ENCODE results near the gene ARHGAP22. TPM values are rescaled to one million over a fixed set of nuclear protein-coding genes. Genes with fewer than 3 reads are reported as not detected.

The ARHGAP22 gene
- total RNA-seq, 1 experiment from 2014 or later: 0.24 TPM

DNA sequence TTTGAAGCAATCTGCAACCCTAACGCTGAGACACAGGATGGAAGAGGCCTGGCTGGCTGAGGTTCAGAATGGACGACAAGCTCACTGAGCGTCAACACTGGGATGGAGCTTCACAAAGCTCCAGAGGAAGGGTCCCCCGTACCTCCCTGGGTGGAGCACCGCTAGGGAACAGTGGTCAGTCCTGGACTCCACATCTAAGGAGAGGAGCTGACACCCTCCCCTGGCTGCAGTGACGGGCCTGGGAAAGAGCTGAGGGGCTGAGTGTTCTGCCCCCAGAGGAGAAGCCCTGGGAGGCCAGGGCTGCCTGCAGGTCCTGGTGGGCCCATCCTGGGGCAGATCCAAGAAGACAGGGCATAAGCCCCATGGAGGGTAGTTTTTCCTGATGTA, 146.2 kb downstream of the ARHGAP22 start:
- no peak for DNase-seq (ENCODE audit: low read depth, low spot score)
- in situ Hi-C loops (cut with HindIII; ENCODE audit: low pct_unique_long_range_greater_than_20kb, low sequenced_read_pairs): no loop called here

DNA sequence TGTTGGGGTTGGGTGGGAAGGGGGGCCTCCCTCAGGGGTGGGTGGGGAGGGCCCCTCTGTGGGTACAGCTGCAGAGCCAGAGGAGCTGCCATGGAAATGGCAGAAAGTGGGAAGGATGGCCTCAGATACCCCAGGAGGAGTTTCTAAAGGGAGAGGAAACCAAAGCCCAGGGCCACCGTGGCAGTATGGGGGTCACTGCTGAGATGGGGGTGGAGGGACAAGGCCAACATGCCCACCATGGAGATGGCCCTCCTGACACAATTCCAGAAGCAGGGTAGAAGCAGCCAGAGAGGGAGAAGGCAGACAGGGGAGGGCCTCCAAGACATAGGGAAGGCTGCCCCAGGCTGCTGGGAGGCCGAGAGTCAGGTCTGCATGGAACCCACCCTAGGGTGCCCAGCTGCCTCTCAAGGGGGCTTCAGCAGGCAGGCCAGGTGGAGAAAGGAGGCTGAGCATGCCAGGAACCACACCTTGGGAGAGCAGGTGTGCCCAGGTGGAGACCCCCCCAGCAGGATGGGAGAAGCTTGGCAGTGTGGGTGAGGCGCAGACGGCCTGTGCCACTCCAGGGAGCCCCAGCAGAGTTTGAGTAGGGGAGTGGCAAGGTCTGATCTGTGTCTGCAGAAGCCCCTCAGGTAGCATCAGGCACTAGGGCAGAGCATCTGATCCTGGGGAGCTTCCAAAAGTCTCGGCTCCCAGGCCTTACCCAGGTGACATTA, 146.8 kb downstream of the ARHGAP22 start:
- DNase-seq (ENCODE audit: low read depth, low spot score): no peak
- in situ Hi-C loops (cut with HindIII; ENCODE audit: low pct_unique_long_range_greater_than_20kb, low sequenced_read_pairs): no loop called here

DNA sequence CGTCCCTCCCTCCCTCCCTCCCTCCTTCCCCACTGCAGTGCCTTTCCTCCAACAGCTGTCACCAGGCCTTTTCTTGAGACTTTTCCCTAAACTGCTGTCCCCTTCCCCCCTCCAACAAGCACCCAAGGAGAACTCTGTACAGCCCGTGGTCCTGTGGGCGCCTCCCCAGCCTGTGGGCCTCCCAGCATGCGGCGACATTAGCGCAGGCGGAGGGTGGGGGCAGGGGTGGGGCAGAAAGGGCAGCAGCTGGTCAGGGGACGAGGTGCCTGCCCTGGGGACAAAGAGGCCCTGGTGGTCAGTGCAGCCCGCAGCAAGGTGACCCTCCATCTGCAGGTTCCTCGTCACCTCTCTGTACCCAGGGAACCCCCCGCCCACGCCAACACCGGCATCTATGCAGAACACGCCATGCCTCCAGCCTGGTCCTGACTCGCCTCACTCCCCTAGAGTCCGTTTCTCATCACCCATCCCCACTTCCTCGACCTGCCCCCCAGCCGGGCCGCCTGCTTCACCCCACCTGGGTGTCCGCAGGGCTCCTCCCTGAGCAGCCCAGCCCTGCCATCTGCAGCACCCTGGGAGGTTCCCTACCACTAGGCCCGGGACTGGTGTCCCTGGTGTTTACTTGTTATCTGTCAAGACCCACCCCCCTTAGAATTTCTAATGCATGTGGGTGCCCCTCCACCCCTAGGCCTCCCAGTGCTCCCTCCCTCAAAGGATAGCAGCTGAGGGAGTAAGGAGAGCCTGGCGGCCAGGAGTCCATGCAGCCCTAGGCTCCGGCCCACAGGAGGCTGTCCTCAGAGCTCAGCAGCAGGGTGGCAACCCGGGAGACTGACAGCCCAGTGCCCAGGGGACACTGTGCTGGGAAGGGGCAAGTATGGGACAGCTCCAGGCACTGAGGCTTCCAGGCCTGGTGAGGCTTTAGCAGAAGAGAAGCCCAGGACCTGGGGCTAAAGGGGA, 147.8 kb downstream of the ARHGAP22 start:
- DNase-seq (ENCODE audit: low read depth, low spot score): no peak
- in situ Hi-C loops (cut with HindIII; ENCODE audit: low pct_unique_long_range_greater_than_20kb, low sequenced_read_pairs): no loop called here

DNA sequence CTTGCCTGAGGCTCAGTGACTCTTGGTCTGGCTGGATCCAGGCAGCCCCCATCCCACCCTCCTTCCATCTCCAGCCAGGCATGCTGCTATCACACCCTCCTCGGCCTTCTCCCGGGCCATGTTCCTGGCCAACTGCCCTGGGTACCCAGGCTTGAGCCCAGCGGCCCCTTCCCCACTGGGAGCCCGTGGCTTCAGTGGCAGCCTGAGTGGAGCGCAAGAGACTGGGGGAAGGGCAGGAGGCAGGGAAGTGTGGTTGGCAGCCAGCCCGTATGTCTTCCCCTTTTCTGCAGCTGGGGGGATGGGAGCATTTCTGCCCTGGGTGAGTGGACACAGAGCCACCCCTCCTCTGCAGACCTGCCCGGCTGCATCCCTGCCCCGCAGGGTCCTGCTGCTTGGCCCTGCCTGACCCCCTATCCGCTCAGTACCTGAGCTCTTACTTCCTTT, 148.5 kb downstream of the ARHGAP22 start:
- no peak for DNase-seq (ENCODE audit: low read depth, low spot score)
- in situ Hi-C loops (cut with HindIII; ENCODE audit: low pct_unique_long_range_greater_than_20kb, low sequenced_read_pairs): no loop called here

DNA sequence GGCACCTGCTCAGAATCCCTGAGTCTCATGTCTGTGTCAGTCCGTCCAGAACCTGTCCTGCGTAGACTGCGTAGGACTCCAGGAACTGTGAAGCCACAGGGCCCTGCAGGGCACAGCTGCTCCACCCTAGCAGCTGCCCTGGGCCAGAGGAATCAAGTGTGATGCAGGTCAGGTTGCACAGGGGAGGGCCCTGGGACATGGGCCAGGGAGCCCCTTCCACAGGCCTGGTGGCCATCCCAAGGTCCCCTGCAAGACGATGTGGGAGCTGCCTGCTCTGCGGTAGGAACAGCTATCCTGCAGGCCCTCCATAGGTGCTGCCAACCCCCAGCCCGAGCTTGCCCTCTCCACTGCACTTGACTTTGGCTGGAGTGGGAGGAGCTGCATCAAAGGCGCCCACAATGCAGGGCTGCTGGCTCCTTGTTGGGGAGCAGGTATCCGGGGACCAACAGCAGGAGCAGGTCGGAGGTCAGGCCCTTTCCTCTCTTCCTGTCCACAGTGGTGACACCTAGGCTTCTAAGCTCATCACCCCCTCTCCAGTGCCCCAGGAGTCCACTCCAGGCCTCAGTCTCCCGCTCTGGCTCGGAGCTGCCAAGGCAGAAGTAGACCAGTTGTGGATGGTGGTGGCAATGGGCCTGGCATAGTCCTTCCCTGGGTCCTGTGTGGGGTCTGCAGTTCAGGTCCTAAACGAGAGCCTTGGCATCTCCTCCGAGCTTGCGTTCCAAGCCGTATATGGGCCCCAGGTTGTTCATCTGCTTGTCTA, 149.3 kb downstream of the ARHGAP22 start:
- in situ Hi-C loops (cut with HindIII; ENCODE audit: low pct_unique_long_range_greater_than_20kb, low sequenced_read_pairs): no loop called here
- no peak for DNase-seq (ENCODE audit: low read depth, low spot score)

DNA sequence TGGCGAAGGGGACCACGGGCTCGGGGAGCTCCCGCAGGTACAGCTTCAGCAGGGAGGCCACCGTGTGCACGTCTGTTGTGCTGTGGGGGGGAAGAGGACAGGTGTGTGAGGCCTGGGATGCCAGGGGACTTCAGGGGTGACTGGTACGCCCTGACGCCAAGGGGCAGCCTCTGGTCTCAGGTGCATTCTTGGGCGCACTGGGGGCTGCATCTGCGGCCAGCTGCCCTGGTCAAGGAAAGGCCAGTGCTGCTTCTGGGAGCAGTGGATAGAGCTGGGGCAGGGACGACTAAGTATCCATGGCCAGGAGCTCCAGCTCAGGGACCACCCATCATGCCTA, 149.8 kb downstream of the ARHGAP22 start:
- in situ Hi-C loops (cut with HindIII; ENCODE audit: low pct_unique_long_range_greater_than_20kb, low sequenced_read_pairs): no loop called here
- no peak for DNase-seq (ENCODE audit: low read depth, low spot score)

DNA sequence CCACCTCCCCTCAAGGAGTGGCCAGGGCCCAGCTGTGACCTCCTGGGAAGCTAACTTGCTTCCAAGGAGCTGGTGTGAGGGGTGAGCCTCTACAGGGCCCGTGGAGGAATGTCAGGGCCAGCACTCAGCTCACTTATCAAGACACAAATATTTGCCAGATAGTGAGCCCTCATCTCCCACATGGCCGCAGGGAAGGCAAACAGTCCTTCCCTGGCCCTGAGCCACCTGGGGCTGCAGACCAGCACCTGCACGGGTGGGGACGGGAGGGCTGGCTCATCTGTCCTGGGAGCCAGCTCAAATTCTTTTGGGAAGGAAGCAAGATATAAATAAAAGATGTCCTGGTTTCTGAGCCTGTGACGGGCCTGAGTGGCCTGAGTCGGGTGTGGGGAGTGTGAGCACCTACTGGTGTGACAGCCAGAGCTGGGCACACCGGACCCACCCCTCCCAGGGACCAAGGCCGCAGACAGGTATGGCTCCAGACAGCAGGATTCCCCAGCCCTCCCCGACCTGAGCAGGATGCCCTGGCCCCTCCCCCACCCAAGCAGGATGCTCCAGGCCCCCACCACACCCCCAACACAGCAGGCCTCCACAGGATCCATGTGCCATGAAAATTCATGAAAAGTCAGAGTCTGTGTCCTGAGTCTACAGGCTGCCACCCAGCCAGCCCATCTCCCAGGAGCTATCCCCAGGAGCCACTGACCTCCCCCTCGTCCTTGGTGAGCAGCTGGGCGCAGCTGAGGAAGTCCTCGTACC, 150.4 kb downstream of the ARHGAP22 start:
- in situ Hi-C loops (cut with HindIII; ENCODE audit: low pct_unique_long_range_greater_than_20kb, low sequenced_read_pairs): no loop called here
- DNase-seq (ENCODE audit: low read depth, low spot score): no peak

DNA sequence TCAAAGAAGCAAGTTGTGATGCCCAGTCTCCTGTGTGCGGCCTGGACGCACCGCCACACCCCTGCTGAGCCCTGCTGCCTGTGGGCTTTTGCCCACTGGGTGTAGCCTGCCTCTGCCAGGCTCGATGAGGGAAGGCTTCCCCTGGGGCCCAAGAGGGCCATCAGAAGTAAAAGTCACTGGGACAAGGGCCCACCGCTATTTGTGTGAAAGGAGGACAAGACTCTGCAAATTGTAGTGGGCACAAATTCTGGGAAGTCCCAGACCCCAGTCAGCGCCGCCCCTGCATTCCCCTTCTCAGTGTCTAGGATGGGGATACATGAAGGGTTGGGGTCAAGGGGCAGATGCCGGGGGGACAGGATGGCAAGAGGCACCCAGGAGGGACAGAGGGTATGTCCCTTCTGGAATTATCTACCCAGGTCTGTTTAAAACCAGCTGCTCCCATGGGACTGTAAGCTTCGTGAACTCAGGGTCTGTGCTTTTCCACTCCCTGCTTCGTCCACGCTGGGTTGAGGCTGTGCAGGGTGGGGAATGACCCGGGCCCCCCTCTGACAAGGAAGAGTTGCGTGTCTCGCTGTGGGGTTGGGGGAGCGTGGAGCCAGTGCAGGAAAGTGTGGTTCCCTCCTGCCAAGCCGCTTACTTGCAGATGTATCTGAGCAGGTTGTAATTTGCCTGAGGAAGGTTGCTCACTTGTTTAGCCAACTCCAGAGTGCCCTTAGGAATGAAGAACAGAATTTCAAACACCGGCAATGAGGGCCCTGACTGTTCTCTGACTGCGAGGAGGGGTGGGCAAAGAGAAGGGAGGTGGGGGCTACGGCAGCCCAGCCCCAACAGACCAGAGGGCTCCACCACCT, 151.2 kb downstream of the ARHGAP22 start:
- no peak for DNase-seq (ENCODE audit: low read depth, low spot score)
- in situ Hi-C loops (cut with HindIII; ENCODE audit: low pct_unique_long_range_greater_than_20kb, low sequenced_read_pairs): no loop called here

DNA sequence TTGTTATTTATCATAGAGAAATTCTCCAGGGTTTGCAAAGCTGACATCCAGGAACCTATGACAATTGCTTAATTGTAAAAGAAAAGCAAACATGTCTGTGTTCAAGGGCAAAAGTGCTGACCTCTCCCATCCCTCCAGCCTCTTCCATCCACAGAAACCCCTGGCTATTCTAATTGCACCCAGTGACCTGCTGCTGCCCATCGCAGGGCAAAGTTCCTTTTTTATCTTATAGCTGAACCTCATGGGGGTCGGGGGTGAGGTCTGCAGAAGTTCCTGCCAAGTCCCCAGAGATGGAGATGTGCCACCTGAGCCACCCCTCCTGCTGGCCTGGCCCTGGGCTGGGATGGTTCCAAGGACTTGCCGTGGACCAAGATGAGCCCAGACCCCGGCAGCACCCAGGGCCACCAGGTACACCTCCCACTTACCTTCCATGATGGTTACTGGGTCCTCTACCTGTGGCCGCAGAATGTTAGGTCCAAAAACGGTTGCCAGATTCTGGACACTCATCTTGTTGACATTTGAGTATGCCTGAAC, 151.9 kb downstream of the ARHGAP22 start:
- DNase-seq (ENCODE audit: low read depth, low spot score): no peak
- in situ Hi-C loops (cut with HindIII; ENCODE audit: low pct_unique_long_range_greater_than_20kb, low sequenced_read_pairs): no loop called here

DNA sequence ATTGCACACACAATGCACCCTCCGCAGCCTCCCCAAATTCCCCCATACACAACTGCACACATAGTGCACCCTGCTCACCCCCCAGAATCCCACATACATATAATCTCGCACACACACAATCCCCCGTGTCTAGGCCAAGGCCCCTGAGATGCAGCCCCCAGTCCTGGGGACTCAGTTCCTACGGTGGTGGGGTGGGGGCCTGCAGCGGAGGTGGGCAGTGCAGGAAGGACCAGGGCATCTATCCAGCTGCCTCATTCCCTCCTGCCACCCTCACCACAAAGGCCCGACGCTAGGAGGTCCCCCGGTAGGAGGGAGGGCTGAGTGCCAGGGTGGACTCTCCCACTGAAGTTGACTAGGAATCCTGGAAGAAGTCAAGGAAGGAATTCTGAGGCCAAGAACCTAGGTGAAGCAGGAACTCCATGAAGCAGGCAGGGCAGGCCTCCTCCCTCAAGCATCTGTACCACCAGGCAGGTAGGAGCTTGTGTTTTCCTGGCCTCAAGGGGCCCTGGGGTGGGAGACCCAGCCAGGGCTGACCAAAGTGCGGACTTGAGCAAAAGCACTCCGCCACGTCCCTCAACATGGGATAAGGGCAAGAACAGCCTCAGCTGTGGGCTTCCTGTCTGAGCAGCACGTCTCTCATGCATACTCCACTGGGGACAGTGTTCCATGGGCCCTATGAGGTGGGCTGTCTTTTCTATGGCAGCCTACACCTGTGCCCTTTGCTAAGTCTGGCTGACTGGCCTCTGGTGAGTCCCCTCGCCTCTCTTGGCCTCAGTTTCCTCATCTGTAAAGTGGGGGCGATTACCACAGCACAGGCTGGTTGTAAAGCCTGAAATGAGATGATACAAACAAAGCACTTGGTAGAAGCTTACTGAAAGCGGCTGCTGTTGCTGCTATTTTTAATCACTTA, 152.6 kb downstream of the ARHGAP22 start:
- DNase-seq (ENCODE audit: low read depth, low spot score): no peak
- in situ Hi-C loops (cut with HindIII; ENCODE audit: low pct_unique_long_range_greater_than_20kb, low sequenced_read_pairs): no loop called here

DNA sequence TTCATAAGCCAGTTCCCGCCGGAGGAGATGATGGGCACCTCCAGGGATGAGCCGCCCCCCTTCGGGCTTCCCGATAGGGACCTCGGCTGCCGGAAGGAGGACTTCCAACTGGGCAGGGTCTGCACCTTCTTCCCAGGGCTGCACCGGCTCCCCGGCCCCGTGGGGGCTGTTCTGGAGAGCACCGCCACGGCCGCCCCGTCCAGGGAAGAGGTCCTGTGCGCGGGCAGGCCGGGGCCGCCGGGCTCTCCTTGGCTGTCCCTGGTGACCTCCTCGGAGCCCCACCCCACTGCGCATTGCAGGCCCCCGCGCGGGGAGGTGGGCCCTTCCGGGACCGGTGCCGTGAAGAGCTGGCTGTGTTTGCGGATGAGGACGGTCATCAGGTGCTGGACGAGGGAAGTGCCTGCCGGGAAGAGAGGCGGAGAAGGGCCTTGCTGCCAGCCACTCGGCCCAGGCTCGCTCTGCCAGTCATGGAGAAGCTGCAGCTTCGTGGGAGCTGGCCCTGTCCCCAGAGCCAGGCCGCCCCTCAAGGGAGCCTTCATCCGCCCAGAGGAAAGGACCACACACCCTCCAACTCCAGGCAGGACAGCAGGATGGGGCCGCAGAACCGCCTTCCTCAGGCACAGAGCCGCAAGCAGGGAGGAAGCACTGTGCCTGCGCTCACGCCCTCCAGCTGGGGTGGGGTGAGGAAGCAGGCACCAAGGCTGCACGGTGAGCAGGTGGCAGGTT, 154.0 kb downstream of the ARHGAP22 start:
- in situ Hi-C loops (cut with HindIII; ENCODE audit: low pct_unique_long_range_greater_than_20kb, low sequenced_read_pairs): no loop called here
- DNase-seq (ENCODE audit: low read depth, low spot score): no peak

DNA sequence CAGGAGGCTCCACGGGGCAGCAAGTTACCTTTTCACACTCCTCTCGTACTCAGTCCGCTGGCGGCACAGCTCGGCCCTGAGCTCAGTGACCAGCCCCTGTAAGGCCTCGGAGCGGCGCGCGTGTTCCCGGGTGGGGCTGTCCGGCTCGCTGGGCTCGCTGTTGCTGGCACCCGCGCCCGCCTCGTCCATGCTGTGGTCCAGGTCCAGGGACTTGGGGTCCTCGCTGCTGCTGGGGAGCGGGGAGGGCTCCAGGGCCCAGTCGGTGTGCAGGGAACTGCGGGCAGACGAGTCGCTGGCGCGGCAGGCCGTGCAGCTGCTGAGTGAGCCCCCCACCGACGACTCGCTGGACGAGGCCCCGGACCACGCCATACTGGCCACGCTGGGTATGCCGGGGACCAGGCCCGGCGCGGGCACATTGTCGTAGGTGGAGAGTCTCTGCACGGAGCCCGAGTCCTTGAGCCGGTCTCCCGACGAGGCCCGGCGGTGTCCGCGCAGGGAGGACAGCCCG, 154.6 kb downstream of the ARHGAP22 start:
- no peak for DNase-seq (ENCODE audit: low read depth, low spot score)
- in situ Hi-C loops (cut with HindIII; ENCODE audit: low pct_unique_long_range_greater_than_20kb, low sequenced_read_pairs): no loop called here

DNA sequence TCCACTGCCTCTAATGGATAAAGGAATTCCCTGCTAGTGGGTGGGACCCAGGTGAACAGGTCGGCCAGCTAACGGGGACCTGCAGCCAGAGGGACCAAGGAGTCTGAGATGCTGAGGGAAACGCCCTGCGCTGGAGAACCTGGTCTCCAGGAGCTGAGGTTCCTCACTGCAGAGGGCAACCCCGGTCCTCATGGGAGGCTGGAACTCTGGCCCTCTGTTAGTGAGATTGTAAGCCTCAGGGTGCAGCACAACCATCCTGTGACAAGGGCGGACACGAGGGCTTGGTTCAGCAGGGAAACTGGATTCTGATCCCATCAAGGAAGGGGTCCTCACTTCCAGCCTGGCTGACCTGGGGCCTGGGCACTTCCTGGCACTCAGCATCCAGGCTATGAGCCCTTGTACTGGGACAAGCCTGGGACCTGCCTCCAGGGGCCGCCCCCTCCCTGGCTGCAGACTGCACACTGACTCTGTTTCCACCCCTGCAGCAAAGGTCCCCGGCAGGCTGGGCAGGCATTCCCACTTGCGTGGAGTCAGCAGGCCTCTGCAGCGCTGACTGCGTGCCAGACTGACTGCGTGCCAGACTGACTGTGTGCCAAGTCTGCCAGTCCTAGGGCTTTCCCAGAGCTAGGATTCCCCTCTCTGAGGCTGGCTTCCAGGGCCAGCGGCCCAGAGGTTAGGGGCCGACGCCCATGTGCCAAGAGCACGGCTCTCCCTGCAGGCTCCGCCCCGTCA, 155.2 kb downstream of the ARHGAP22 start:
- in situ Hi-C loops (cut with HindIII; ENCODE audit: low pct_unique_long_range_greater_than_20kb, low sequenced_read_pairs): no loop called here

DNA sequence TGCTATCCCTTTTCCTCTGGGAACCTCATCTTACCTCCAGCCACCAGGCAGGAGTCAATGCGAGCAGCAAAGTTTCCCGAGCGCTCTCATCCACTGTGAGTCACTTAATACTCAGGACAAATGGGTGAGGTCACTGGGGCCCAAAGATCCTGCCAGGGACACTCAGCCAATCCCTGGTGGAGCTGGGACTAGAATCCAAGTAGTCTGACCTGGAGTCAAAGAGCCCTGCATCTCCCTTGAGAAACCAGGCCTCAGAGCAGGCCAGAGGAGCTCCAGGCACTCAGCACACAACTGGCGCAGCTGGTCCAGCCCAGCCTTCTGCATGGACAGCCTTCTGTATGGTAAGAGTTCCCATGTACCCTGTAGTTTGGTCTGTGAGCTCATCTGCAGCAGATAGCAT, 156.1 kb downstream of the ARHGAP22 start:
- DNase-seq (ENCODE audit: low read depth, low spot score): no peak
- in situ Hi-C loops (cut with HindIII; ENCODE audit: low pct_unique_long_range_greater_than_20kb, low sequenced_read_pairs): no loop called here

More for the DNA sequence above, 155.2 kb downstream of the ARHGAP22 start:
- no peak for DNase-seq (ENCODE audit: low read depth, low spot score)
